ENCODE results near the gene TIMM10B. TPM values are rescaled to one million over a fixed set of nuclear protein-coding genes. Genes with fewer than 3 reads are reported as not detected.

TIMM10B gene
- total RNA-seq: 10 to 100 TPM; 40.2 to 41.3 TPM

GRCh38 chr11:6481012-6481923, at the start of gene TIMM10B, which contains the start of gene ARFIP2:
TSS of gene TIMM10B (plus strand) at chr11:6481501. CDS start at chr11:6481517, 16 bp downstream.
TSS of gene ARFIP2 (minus strand) at chr11:6481331. CDS start at chr11:6480421, 910 bp downstream.
- peaks cover 35% of the 10 kb centered on the region for H3K36me3 Mint-ChIP-seq
- ChIA-PET CTCF (interaction anchor here (0.8 to 3.6 kb wide), 12 partner anchors 25 to 254 kb away, joined by 3 to 25 read pairs (median 4); partner anchors contain the start of genes MRPL17 and TPP1), POLR2A (interaction anchor here (0.8 to 2.3 kb wide), 12 partner anchors 9 to 264 kb away, joined by 3 to 14 read pairs (median 4); partner anchors contain the start of genes APBB1, SMPD1 and TAF10)
- peak within 1 kb of the TSS; percentile 91 for H3K4me3 Mint-ChIP-seq
- H3K9me3 Mint-ChIP-seq: no peaks in the 10 kb centered on the region
- intact Hi-C loops (cut with micrococcal nuclease): loop anchor here (1.0 to 5.0 kb wide), 7 partner anchors 62 to 266 kb away; partner anchors contain the start of genes APBB1, FHIP1B, ILK and MRPL17
- peaks cover 35% of the 10 kb centered on the region for H3K4me1 Mint-ChIP-seq (ENCODE audit: low read depth)
- H3K27ac Mint-ChIP-seq: peak within 1 kb of the TSS; percentile 96
- peak; percentile 99 for DNase-seq
- no peaks in the 10 kb centered on the region for H3K27me3 Mint-ChIP-seq

- ChIA-PET CTCF (no interaction called here), POLR2A (no interaction called here)
- no peak overlapping the region for H3K27ac Mint-ChIP-seq
- H3K4me1 Mint-ChIP-seq (ENCODE audit: low read depth): no peaks in the 10 kb centered on the region
- no peaks in the 10 kb centered on the region for H3K9me3 Mint-ChIP-seq
- no peak for DNase-seq
- intact Hi-C loops (cut with micrococcal nuclease): no loop called here
- no peaks in the 10 kb centered on the region for H3K36me3 Mint-ChIP-seq
- H3K4me3 Mint-ChIP-seq: no peak overlapping the region
- H3K27me3 Mint-ChIP-seq: no peaks in the 10 kb centered on the region
Measured at GRCh38 chr11:6431861-6432260, 49.4 kb upstream of the TIMM10B start.

- ChIA-PET CTCF (interaction anchor here (1.5 to 2.4 kb wide), 3 partner anchors 9 to 55 kb away, joined by 8 to 14 read pairs (median 8); no protein-coding TSS in a partner anchor), POLR2A (no interaction called here)
- Mint-ChIP-seq H3K4me3 (no peak overlapping the region), H3K36me3 (no peaks in the 10 kb centered on the region), H3K9me3 (no peaks in the 10 kb centered on the region), H3K4me1 (ENCODE audit: low read depth) (no peaks in the 10 kb centered on the region), H3K27ac (no peak overlapping the region), H3K27me3 (no peaks in the 10 kb centered on the region)
- intact Hi-C loops (cut with micrococcal nuclease): no loop called here
- no peak for DNase-seq
Measured at GRCh38 chr11:6433998-6434660, 47.2 kb upstream of the TIMM10B start.

- no peak overlapping the region for H3K27ac Mint-ChIP-seq
- H3K9me3 Mint-ChIP-seq: no peaks in the 10 kb centered on the region
- DNase-seq: no peak
- intact Hi-C loops (cut with micrococcal nuclease): loop anchor here (5.0 kb wide), 1 partner anchor 35 kb away; the partner anchor contains the start of gene TRIM3
- no peaks in the 10 kb centered on the region for H3K4me1 Mint-ChIP-seq (ENCODE audit: low read depth)
- POLR2A ChIA-PET: interaction anchor here (0.8 kb wide), 1 partner anchor 44 kb away, joined by 3 read pairs; the partner anchor contains the start of genes ARFIP2 and TIMM10B
- no peaks in the 10 kb centered on the region for H3K27me3 Mint-ChIP-seq
- no peaks in the 10 kb centered on the region for H3K36me3 Mint-ChIP-seq
- CTCF ChIA-PET: interaction anchor here (0.6 to 5.0 kb wide), 9 partner anchors 8 to 139 kb away, joined by 3 to 59 read pairs (median 11); no protein-coding TSS in a partner anchor
- H3K4me3 Mint-ChIP-seq: no peak overlapping the region
Measured at GRCh38 chr11:6437423-6437822, 43.9 kb upstream of the TIMM10B start.

GRCh38 chr11:6437993-6438392, 43.3 kb upstream of the TIMM10B start:
- H3K36me3 Mint-ChIP-seq: no peaks in the 10 kb centered on the region
- H3K9me3 Mint-ChIP-seq: no peaks in the 10 kb centered on the region
- no peak overlapping the region for H3K27ac Mint-ChIP-seq
- intact Hi-C loops (cut with micrococcal nuclease): loop anchor here (5.0 kb wide), 1 partner anchor 34 kb away; the partner anchor contains the start of gene TRIM3
- no peaks in the 10 kb centered on the region for H3K4me1 Mint-ChIP-seq (ENCODE audit: low read depth)
- H3K4me3 Mint-ChIP-seq: no peak overlapping the region
- no peaks in the 10 kb centered on the region for H3K27me3 Mint-ChIP-seq
- DNase-seq: no peak
- POLR2A ChIA-PET: interaction anchor here (0.8 kb wide), 1 partner anchor 44 kb away, joined by 3 read pairs; the partner anchor contains the start of genes ARFIP2 and TIMM10B
- CTCF ChIA-PET: interaction anchor here (0.6 to 5.0 kb wide), 10 partner anchors 9 to 140 kb away, joined by 3 to 59 read pairs (median 8); partner anchors contain the start of gene TRIM3

GRCh38 chr11:6438979-6439571, 42.2 kb upstream of the TIMM10B start:
- H3K36me3 Mint-ChIP-seq: no peaks in the 10 kb centered on the region
- no peak overlapping the region for H3K4me3 Mint-ChIP-seq
- no peaks in the 10 kb centered on the region for H3K9me3 Mint-ChIP-seq
- DNase-seq: peak; percentile 55
- H3K4me1 Mint-ChIP-seq (ENCODE audit: low read depth): no peaks in the 10 kb centered on the region
- POLR2A ChIA-PET: no interaction called here
- H3K27me3 Mint-ChIP-seq: no peaks in the 10 kb centered on the region
- CTCF ChIA-PET: interaction anchor here (0.6 to 5.0 kb wide), 23 partner anchors 8 to 331 kb away, joined by 3 to 59 read pairs (median 4); partner anchors contain the start of genes APBB1, ARFIP2, MRPL17 and TIMM10B
- intact Hi-C loops (cut with micrococcal nuclease): loop anchor here (1.0 to 5.0 kb wide), 2 partner anchors 33 to 60 kb away; partner anchors contain the start of gene TRIM3
- H3K27ac Mint-ChIP-seq: no peak overlapping the region

- Mint-ChIP-seq H3K4me1 (ENCODE audit: low read depth) (no peaks in the 10 kb centered on the region), H3K36me3 (no peaks in the 10 kb centered on the region), H3K9me3 (no peaks in the 10 kb centered on the region), H3K27me3 (no peaks in the 10 kb centered on the region), H3K4me3 (no peak within 1 kb of the TSS), H3K27ac (no peak within 1 kb of the TSS)
- DNase-seq: no peak
- CTCF ChIA-PET: interaction anchor here (0.5 to 11.5 kb wide), 7 partner anchors 12 to 265 kb away, joined by 3 to 661 read pairs (median 3); no protein-coding TSS in a partner anchor
- intact Hi-C loops (cut with micrococcal nuclease): no loop called here
- POLR2A ChIA-PET: interaction anchor here (1.5 kb wide), 1 partner anchor 62 kb away, joined by 4 read pairs; no protein-coding TSS in a partner anchor
Measured at GRCh38 chr11:6440906-6441358, 40.4 kb upstream of the TIMM10B start, which contains the start of gene HPX. TSS of gene HPX (minus strand) at chr11:6440987. CDS start at chr11:6440963, 24 bp downstream.

GRCh38 chr11:6442441-6442840, 38.9 kb upstream of the TIMM10B start:
- intact Hi-C loops (cut with micrococcal nuclease): loop anchor here (2.0 kb wide), 2 partner anchors 54 to 62 kb away; no protein-coding TSS in a partner anchor
- Mint-ChIP-seq H3K36me3 (no peaks in the 10 kb centered on the region), H3K27me3 (no peaks in the 10 kb centered on the region), H3K4me3 (no peak overlapping the region), H3K4me1 (ENCODE audit: low read depth) (no peaks in the 10 kb centered on the region), H3K9me3 (no peaks in the 10 kb centered on the region), H3K27ac (no peak overlapping the region)
- no peak for DNase-seq
- ChIA-PET POLR2A (interaction anchor here (1.3 kb wide), 1 partner anchor 13 kb away, joined by 4 read pairs; no protein-coding TSS in a partner anchor), CTCF (interaction anchor here (1.0 to 11.5 kb wide), 9 partner anchors 19 to 182 kb away, joined by 3 to 661 read pairs (median 6); partner anchors contain the start of genes APBB1 and TPP1)

- Mint-ChIP-seq H3K27ac (no peak overlapping the region), H3K4me3 (no peak overlapping the region), H3K36me3 (no peaks in the 10 kb centered on the region), H3K4me1 (ENCODE audit: low read depth) (no peaks in the 10 kb centered on the region), H3K27me3 (no peaks in the 10 kb centered on the region), H3K9me3 (no peaks in the 10 kb centered on the region)
- ChIA-PET CTCF (interaction anchor here (0.5 to 11.5 kb wide), 44 partner anchors 9 to 302 kb away, joined by 3 to 661 read pairs (median 5); partner anchors contain the start of genes APBB1, ARFIP2, MRPL17 and SMPD1), POLR2A (interaction anchor here (0.5 to 2.0 kb wide), 7 partner anchors 14 to 148 kb away, joined by 3 to 14 read pairs (median 3); partner anchors contain the start of gene SMPD1)
- peak; percentile 66 for DNase-seq
- intact Hi-C loops (cut with micrococcal nuclease): loop anchor here (1.0 to 2.0 kb wide), 5 partner anchors 24 to 64 kb away; partner anchors contain the start of gene APBB1
Measured at GRCh38 chr11:6443269-6444003, 37.9 kb upstream of the TIMM10B start.

- CTCF ChIA-PET: interaction anchor here (1.3 to 11.5 kb wide), 2 partner anchors 68 to 86 kb away, joined by 4 to 661 read pairs; no protein-coding TSS in a partner anchor
- Mint-ChIP-seq H3K9me3 (no peaks in the 10 kb centered on the region), H3K4me3 (no peak overlapping the region), H3K36me3 (no peaks in the 10 kb centered on the region), H3K27ac (no peak overlapping the region), H3K4me1 (ENCODE audit: low read depth) (no peaks in the 10 kb centered on the region), H3K27me3 (no peaks in the 10 kb centered on the region)
- no peak for DNase-seq
- intact Hi-C loops (cut with micrococcal nuclease): no loop called here
- POLR2A ChIA-PET: no interaction called here
Measured at GRCh38 chr11:6448574-6448973, 32.7 kb upstream of the TIMM10B start.

Measured in activated CD4-positive, alpha-beta memory T cell treated with anti-CD3 and anti-CD28 coated beads for 36 hours (primary cell).